NT2/D1 (cell line): Measurements from ENCODE around the gene G6PC3.

Source experiments
- YY1 ChIP-seq: IDR thresholded peaks from 2 replicates; pipeline ENCODE4 v1.6.1; 2011; ENCODE audit not compliant: insufficient read length, insufficient read depth
- ZNF274 ChIP-seq: IDR thresholded peaks from 2 replicates; pipeline ENCODE4 v1.6.1; 2011; ENCODE audit warnings: mild to moderate bottlenecking, low read depth, low read length

DNA sequence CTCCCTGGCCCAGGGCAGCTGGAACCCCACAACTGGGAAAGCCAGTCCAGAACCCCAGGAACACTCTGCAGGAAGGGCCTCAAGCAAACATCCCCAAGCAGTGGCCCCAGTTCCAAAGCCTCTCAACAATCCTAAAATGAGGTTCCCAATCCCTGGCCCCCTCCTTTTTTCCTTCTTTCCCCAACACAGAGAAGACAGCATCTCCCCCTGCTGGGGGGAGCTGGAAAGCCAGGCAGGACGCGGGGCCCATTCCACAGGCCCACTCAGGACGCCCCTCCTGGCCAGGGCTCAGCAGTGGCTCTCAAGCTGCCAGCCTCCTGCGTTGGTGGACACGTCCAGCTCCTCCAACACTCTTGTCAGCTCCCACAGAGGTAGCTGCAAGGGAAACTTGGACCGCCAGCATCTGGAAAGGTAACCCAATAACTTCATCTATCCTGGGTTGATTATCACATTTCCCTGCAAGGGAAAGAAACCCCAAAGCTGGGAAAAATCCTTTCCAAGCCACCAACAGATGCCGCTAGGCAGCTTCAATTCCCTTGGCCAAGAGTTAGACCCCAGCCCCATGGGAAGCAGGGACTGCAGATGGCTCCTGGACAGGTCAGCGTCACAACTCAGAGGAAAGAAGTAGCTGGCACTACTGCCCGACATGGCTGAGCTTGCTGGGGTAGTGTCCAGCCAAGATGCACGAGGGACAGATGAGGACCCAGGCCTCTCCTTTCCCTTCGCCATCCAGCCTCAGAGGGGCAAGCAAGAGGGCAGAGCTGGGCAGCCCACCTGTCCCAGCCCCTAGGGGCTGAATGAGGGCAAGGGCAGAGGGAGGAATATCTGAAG, 45.3 kb downstream of the G6PC3 start:
- TF ChIP-seq ZNF274 (no peak), YY1 (no peak)
